Parathyroid adenoma (tissue), 2 donors: Measurements from ENCODE around the gene SUPT6H.
A peak's percentile ranks its signal among the peaks of the same experiment; 100 is the strongest.

Experiments
- H2AFZ ChIP-seq: fragments of 300-600 bp; sonication (generic); one replicate; pipeline ENCODE4 v1.7.0; 2017; ENCODE audit warnings: antibody characterized with exemption, mild to moderate bottlenecking
- H3K27ac ChIP-seq: fragments of 300-600 bp; sonication (generic); one replicate; pipeline ENCODE4 v1.7.0; 2017
- H3K27me3 ChIP-seq: fragments of 300-600 bp; sonication (generic); one replicate; pipeline ENCODE4 v1.7.0; 2017; ENCODE audit warnings: low read length; ENCODE audit not compliant: control insufficient read depth, insufficient read depth
- H3K36me3 ChIP-seq: fragments of 300-600 bp; sonication (generic); one replicate; pipeline ENCODE4 v1.7.0; 2017; ENCODE audit warnings: low read length; ENCODE audit not compliant: control insufficient read depth, insufficient read depth
- H3K4me1 ChIP-seq: fragments of 300-600 bp; sonication (generic); one replicate; pipeline ENCODE4 v1.7.0; 2017; ENCODE audit warnings: control low read depth
- H3K4me2 ChIP-seq: fragments of 300-600 bp; sonication (generic); one replicate; pipeline ENCODE4 v1.7.0; 2017; ENCODE audit warnings: low read length
- H3K4me3 ChIP-seq: fragments of 300-600 bp; sonication (generic); one replicate; pipeline ENCODE4 v1.7.0; 2017; ENCODE audit warnings: low read depth, low read length
- H3K79me2 ChIP-seq: fragments of 300-600 bp; sonication (generic); one replicate; pipeline ENCODE4 v1.7.0; 2017; ENCODE audit warnings: control low read depth
- H3K9ac ChIP-seq: fragments of 300-600 bp; sonication (generic); one replicate; pipeline ENCODE4 v1.7.0; 2017; ENCODE audit warnings: mild to moderate bottlenecking
- H3K9me3 ChIP-seq: fragments of 300-600 bp; sonication (generic); one replicate; pipeline ENCODE4 v1.7.0; 2017; ENCODE audit warnings: low read length; ENCODE audit not compliant: control insufficient read depth
- CTCF ChIP-seq: fragments of 300-600 bp; sonication (generic); IDR thresholded peaks from one replicate; pipeline ENCODE4 v1.7.0; 2017; ENCODE audit warnings: antibody characterized with exemption, mild to moderate bottlenecking
- donor health status: primary hyperparathyroidism.

Gene SUPT6H

GRCh38 chr17:28726627-28727491 lies 64.9 kb downstream of the SUPT6H start:
- peaks cover 21% of the 10 kb centered on the region for H3K4me1 ChIP-seq
- H3K79me2 ChIP-seq = no peaks in the 10 kb centered on the region
- peak overlapping the region; percentile 95 for H3K27ac ChIP-seq
- H3K4me2 ChIP-seq = peak overlapping the region; percentile 100
- H3K36me3 ChIP-seq = no peaks in the 10 kb centered on the region
- H3K9ac ChIP-seq = no peak overlapping the region
- peak; percentile 100 for TF ChIP-seq CTCF
- no peaks in the 10 kb centered on the region for H3K27me3 ChIP-seq
- peak overlapping the region; percentile 99 for H2AFZ ChIP-seq
- H3K9me3 ChIP-seq = no peaks in the 10 kb centered on the region
- peak overlapping the region; percentile 92 for H3K4me3 ChIP-seq

GRCh38 chr17:28728364-28729200 lies 66.6 kb downstream of the SUPT6H start, which contains the start of gene NEK8:
Gene NEK8, plus strand, starts transcription at chr17:28728788. Its CDS starts 26 bp downstream, at chr17:28728814.
- Histone ChIP-seq H2AFZ (peak within 1 kb of the TSS; percentile 99), H3K79me2 (no peaks in the 10 kb centered on the region), H3K27me3 (no peaks in the 10 kb centered on the region), H3K9me3 (no peaks in the 10 kb centered on the region), H3K4me3 (peak within 1 kb of the TSS; percentile 92), H3K9ac (peak within 1 kb of the TSS; percentile 74), H3K36me3 (no peaks in the 10 kb centered on the region), H3K4me2 (peak within 1 kb of the TSS; percentile 100), H3K27ac (peak within 1 kb of the TSS; percentile 95), H3K4me1 (peaks cover 18% of the 10 kb centered on the region)
- no peak for TF ChIP-seq CTCF

GRCh38 chr17:28729950-28730330 lies 67.9 kb downstream of the SUPT6H start:
- Histone ChIP-seq H3K27ac (no peak overlapping the region), H3K4me3 (no peak overlapping the region), H3K4me2 (no peak overlapping the region), H3K4me1 (peaks cover 18% of the 10 kb centered on the region), H3K9ac (no peak overlapping the region), H3K9me3 (no peaks in the 10 kb centered on the region), H3K79me2 (no peaks in the 10 kb centered on the region), H2AFZ (no peak overlapping the region), H3K36me3 (no peaks in the 10 kb centered on the region), H3K27me3 (no peaks in the 10 kb centered on the region)
- no peak for TF ChIP-seq CTCF

- Histone ChIP-seq H3K27me3 (no peaks in the 10 kb centered on the region), H2AFZ (no peak overlapping the region), H3K4me3 (no peak overlapping the region), H3K9ac (no peak overlapping the region), H3K4me2 (no peak overlapping the region), H3K79me2 (no peaks in the 10 kb centered on the region), H3K36me3 (no peaks in the 10 kb centered on the region), H3K4me1 (no peaks in the 10 kb centered on the region), H3K27ac (no peak overlapping the region), H3K9me3 (no peaks in the 10 kb centered on the region)
- TF ChIP-seq CTCF = no peak
These were observed 71.3 kb downstream of the SUPT6H start for GRCh38 chr17:28733346-28733745.
